H1 (cell line): ENCODE results near the gene AFG1L. TPM values are rescaled to one million over a fixed set of nuclear protein-coding genes. Genes with fewer than 3 reads are reported as not detected.

ENCODE experiments used
- BRCA1 ChIP-seq: IDR thresholded peaks from 2 replicates; pipeline ENCODE4 v1.6.1; 2012; ENCODE audit warnings: low read depth, low read length, improper control_type of control experiment
- CTBP2 ChIP-seq: IDR thresholded peaks from 2 replicates; pipeline ENCODE4 v1.7.0; 2011; ENCODE audit warnings: borderline replicate concordance, mild to moderate bottlenecking, moderate library complexity, mixed read lengths, low read length; ENCODE audit not compliant: insufficient read depth, insufficient read length
- EGR1 ChIP-seq: IDR thresholded peaks from 2 replicates; pipeline ENCODE4 v1.6.1; 2011; ENCODE audit warnings: low read depth, low read length, borderline replicate concordance
- SAP30 ChIP-seq: fragments of 300-600 bp; sonication (generic); IDR thresholded peaks from 2 replicates; pipeline ENCODE4 v1.7.1; 2012; ENCODE audit warnings: low read length, moderate library complexity, mild to moderate bottlenecking, inconsistent platforms; ENCODE audit not compliant: insufficient read depth, insufficient replicate concordance
- ZNF274 ChIP-seq: IDR thresholded peaks from 2 replicates; pipeline ENCODE4 v1.7.0; 2012; ENCODE audit warnings: low read length, borderline replicate concordance; ENCODE audit errors: extremely low read depth
- polyA plus RNA-seq, 7 experiments: library from polyadenylated mRNA; depleted of rRNA in 3 of 7; stranded (reverse) in 5 of 7; unstranded in 2 of 7; fragments of >200 nt in 5 of 7; fragments of 200-250 nt in 2 of 7; gene quantifications; 1 replicate in 5 of 7; 2 replicates in 1 of 7; 4 replicates in 1 of 7; pipeline versions ENCODE4 v1.2.1 to v1.2.3, GENCODE V29; 2011 to 2013; ENCODE audit warnings: missing spikeins in 2 of 7, mixed read lengths in 2 of 7
- total RNA-seq: library from RNA; stranded (reverse); fragmentation: NEBNext Ultra II Directional; extraction: Animal tissue kit (Norgen Biotek cat#: 25700); gene quantifications from 2 replicates; pipeline ENCODE4 v1.2.1, GENCODE V29; 2021
- TF ChIP-seq, protein P1 (sequence below): fragments of 300-600 bp; sonication (generic); IDR thresholded peaks from 2 replicates; pipeline ENCODE4 v1.7.1; 2012; ENCODE audit warnings: low read length, moderate library complexity, mild to moderate bottlenecking, inconsistent platforms; ENCODE audit not compliant: insufficient replicate concordance

AFG1L gene
- total and polyA plus RNA-seq, 2 of the 8 experiments (the other 6 are each of a cell fraction or from before 2014, with no cell fraction given) = 0.98 to 5.7 TPM

GRCh38 chr6:108363113-108363512 lies 68.3 kb downstream of the AFG1L start (continued):
- TF ChIP-seq, protein P1, sequence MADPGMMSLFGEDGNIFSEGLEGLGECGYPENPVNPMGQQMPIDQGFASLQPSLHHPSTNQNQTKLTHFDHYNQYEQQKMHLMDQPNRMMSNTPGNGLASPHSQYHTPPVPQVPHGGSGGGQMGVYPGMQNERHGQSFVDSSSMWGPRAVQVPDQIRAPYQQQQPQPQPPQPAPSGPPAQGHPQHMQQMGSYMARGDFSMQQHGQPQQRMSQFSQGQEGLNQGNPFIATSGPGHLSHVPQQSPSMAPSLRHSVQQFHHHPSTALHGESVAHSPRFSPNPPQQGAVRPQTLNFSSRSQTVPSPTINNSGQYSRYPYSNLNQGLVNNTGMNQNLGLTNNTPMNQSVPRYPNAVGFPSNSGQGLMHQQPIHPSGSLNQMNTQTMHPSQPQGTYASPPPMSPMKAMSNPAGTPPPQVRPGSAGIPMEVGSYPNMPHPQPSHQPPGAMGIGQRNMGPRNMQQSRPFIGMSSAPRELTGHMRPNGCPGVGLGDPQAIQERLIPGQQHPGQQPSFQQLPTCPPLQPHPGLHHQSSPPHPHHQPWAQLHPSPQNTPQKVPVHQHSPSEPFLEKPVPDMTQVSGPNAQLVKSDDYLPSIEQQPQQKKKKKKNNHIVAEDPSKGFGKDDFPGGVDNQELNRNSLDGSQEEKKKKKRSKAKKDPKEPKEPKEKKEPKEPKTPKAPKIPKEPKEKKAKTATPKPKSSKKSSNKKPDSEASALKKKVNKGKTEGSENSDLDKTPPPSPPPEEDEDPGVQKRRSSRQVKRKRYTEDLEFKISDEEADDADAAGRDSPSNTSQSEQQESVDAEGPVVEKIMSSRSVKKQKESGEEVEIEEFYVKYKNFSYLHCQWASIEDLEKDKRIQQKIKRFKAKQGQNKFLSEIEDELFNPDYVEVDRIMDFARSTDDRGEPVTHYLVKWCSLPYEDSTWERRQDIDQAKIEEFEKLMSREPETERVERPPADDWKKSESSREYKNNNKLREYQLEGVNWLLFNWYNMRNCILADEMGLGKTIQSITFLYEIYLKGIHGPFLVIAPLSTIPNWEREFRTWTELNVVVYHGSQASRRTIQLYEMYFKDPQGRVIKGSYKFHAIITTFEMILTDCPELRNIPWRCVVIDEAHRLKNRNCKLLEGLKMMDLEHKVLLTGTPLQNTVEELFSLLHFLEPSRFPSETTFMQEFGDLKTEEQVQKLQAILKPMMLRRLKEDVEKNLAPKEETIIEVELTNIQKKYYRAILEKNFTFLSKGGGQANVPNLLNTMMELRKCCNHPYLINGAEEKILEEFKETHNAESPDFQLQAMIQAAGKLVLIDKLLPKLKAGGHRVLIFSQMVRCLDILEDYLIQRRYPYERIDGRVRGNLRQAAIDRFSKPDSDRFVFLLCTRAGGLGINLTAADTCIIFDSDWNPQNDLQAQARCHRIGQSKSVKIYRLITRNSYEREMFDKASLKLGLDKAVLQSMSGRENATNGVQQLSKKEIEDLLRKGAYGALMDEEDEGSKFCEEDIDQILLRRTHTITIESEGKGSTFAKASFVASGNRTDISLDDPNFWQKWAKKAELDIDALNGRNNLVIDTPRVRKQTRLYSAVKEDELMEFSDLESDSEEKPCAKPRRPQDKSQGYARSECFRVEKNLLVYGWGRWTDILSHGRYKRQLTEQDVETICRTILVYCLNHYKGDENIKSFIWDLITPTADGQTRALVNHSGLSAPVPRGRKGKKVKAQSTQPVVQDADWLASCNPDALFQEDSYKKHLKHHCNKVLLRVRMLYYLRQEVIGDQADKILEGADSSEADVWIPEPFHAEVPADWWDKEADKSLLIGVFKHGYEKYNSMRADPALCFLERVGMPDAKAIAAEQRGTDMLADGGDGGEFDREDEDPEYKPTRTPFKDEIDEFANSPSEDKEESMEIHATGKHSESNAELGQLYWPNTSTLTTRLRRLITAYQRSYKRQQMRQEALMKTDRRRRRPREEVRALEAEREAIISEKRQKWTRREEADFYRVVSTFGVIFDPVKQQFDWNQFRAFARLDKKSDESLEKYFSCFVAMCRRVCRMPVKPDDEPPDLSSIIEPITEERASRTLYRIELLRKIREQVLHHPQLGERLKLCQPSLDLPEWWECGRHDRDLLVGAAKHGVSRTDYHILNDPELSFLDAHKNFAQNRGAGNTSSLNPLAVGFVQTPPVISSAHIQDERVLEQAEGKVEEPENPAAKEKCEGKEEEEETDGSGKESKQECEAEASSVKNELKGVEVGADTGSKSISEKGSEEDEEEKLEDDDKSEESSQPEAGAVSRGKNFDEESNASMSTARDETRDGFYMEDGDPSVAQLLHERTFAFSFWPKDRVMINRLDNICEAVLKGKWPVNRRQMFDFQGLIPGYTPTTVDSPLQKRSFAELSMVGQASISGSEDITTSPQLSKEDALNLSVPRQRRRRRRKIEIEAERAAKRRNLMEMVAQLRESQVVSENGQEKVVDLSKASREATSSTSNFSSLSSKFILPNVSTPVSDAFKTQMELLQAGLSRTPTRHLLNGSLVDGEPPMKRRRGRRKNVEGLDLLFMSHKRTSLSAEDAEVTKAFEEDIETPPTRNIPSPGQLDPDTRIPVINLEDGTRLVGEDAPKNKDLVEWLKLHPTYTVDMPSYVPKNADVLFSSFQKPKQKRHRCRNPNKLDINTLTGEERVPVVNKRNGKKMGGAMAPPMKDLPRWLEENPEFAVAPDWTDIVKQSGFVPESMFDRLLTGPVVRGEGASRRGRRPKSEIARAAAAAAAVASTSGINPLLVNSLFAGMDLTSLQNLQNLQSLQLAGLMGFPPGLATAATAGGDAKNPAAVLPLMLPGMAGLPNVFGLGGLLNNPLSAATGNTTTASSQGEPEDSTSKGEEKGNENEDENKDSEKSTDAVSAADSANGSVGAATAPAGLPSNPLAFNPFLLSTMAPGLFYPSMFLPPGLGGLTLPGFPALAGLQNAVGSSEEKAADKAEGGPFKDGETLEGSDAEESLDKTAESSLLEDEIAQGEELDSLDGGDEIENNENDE = no peak
- TF ChIP-seq EGR1 (no peak), BRCA1 (no peak), ZNF274 (no peak), SAP30 (no peak), CTBP2 (no peak)
